Measurements from ENCODE around the gene ANKRD35. TPM values are rescaled to one million over a fixed set of nuclear protein-coding genes. Genes with fewer than 3 reads are reported as not detected.

The ANKRD35 gene
- total RNA-seq, 2 experiments from 2014 or later = 0.54 to 0.59 TPM

DNA sequence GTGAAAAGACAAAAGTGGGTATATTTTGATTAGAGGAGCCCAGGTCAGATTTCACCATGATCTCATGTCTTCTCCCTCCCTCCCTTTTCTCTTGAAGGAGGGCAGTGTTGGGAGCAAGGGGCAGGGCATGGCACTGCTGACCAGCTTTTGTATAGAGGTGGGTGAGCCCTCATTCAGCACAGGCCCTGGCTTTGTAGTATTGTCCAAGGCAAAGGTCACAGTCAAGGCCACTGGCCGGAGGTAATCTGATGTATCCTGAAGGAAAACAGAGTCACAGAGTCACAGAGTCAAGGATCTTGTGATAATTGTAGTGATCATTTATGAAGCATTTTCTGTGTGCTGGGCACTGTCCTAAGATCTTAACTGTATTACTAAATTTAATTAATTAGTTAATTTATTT, 12.3 kb upstream of the ANKRD35 start:
- POLR2A ChIA-PET = no interaction called here
- no peak for ATAC-seq
- no peak for DNase-seq
- no peaks in the 10 kb centered on the region for H3K9me3 Mint-ChIP-seq
- no peaks in the 10 kb centered on the region for H3K27me3 Mint-ChIP-seq
- TF ChIP-seq, protein P1, sequence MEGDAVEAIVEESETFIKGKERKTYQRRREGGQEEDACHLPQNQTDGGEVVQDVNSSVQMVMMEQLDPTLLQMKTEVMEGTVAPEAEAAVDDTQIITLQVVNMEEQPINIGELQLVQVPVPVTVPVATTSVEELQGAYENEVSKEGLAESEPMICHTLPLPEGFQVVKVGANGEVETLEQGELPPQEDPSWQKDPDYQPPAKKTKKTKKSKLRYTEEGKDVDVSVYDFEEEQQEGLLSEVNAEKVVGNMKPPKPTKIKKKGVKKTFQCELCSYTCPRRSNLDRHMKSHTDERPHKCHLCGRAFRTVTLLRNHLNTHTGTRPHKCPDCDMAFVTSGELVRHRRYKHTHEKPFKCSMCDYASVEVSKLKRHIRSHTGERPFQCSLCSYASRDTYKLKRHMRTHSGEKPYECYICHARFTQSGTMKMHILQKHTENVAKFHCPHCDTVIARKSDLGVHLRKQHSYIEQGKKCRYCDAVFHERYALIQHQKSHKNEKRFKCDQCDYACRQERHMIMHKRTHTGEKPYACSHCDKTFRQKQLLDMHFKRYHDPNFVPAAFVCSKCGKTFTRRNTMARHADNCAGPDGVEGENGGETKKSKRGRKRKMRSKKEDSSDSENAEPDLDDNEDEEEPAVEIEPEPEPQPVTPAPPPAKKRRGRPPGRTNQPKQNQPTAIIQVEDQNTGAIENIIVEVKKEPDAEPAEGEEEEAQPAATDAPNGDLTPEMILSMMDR (IDR thresholded peaks at IDR 0.05) = no peak
- CTCF ChIA-PET = interaction anchor here (1.3 kb wide), 1 partner anchor 12 kb away, joined by 3 read pairs; the partner anchor contains the start of gene ITGA10
- intact Hi-C loops (cut with micrococcal nuclease) = no loop called here
- H3K4me1 Mint-ChIP-seq (ENCODE audit: low read depth) = no peaks in the 10 kb centered on the region
- no peak overlapping the region for H3K4me3 Mint-ChIP-seq
- H3K36me3 Mint-ChIP-seq (ENCODE audit: low read depth) = no peaks in the 10 kb centered on the region
- no peak overlapping the region for H3K27ac Mint-ChIP-seq

DNA sequence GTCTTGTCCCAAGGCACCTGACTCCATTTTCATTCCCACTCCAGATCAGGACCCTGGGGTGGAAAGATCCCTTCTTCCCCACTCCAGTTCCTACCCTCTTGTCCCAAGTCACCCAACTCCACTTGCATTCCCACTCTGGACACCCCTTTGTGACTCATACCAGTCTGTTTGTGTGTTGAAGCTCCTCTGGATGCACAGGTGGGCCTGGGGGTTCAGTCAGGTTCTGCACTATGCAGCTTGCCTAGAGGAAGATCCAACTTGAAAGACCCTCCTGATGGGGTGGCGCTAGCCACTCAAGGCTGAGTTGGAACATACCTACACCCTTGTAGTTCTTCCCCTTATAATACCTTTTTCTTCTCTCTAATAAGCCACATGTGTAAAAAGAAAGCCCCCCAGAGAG, 9.8 kb upstream of the ANKRD35 start:
- intact Hi-C loops (cut with micrococcal nuclease) = no loop called here

DNA sequence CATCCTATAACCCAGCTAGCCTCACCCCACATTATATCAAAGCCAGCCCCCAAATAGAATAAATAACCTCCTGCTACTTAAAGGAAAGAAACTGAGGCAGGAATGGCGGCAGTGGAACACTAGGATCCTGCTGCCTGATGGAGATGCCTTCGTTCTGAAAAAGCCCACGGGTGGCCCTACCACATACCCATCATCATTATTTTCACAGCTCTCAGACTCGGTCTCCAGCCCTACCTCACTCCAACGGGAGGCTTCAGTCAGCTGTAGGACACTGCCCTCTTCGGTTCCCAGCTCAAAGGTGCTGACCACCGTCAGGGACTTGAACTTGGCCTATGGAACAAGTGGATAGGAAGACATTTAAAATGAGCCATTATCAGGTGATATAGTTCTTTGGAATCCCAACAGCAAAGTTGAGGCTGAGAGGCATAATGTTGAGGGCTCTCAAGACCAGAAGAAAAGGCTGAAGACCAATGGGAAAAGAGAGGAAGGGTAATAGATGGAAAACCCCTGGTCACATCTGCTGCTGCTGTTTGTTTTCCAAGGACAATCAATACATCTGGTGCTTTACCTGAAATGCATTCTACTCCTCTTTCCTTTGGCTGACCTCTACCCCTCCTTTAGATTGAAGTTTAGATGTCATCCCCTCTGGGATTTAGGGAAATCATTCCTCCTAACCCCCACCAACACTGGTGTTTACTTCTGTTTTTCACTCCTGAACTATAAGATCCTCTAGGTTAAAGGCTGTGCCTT, 7.8 kb upstream of the ANKRD35 start:
- no peaks in the 10 kb centered on the region for H3K4me1 Mint-ChIP-seq (ENCODE audit: low read depth)
- intact Hi-C loops (cut with micrococcal nuclease) = no loop called here
- TF ChIP-seq, protein P1 (IDR thresholded peaks at IDR 0.05) = no peak
- no peaks in the 10 kb centered on the region for H3K36me3 Mint-ChIP-seq (ENCODE audit: low read depth)
- CTCF ChIA-PET = interaction anchor here (1.7 to 3.6 kb wide), 10 partner anchors 13 to 124 kb away, joined by 3 to 43 read pairs (median 20); partner anchors contain the start of genes ITGA10 and NUDT17
- no peak for DNase-seq
- ATAC-seq = no peak
- no peaks in the 10 kb centered on the region for H3K27me3 Mint-ChIP-seq
- H3K4me3 Mint-ChIP-seq = no peak overlapping the region
- no peaks in the 10 kb centered on the region for H3K9me3 Mint-ChIP-seq
- POLR2A ChIA-PET = no interaction called here
- no peak overlapping the region for H3K27ac Mint-ChIP-seq

More for the DNA sequence above, 9.8 kb upstream of the ANKRD35 start:
- ChIA-PET CTCF (interaction anchor here (0.7 to 1.7 kb wide), 8 partner anchors 9 to 59 kb away, joined by 3 to 8 read pairs (median 3); partner anchors contain the start of genes ITGA10 and NUDT17), POLR2A (no interaction called here)
- TF ChIP-seq, protein P1 (IDR thresholded peaks at IDR 0.05) = no peak
- H3K4me3 Mint-ChIP-seq = no peak overlapping the region
- H3K4me1 Mint-ChIP-seq (ENCODE audit: low read depth) = no peaks in the 10 kb centered on the region
- no peaks in the 10 kb centered on the region for H3K36me3 Mint-ChIP-seq (ENCODE audit: low read depth)
- DNase-seq = no peak
- H3K27ac Mint-ChIP-seq = no peak overlapping the region
- H3K9me3 Mint-ChIP-seq = no peaks in the 10 kb centered on the region
- no peak for ATAC-seq
- no peaks in the 10 kb centered on the region for H3K27me3 Mint-ChIP-seq

DNA sequence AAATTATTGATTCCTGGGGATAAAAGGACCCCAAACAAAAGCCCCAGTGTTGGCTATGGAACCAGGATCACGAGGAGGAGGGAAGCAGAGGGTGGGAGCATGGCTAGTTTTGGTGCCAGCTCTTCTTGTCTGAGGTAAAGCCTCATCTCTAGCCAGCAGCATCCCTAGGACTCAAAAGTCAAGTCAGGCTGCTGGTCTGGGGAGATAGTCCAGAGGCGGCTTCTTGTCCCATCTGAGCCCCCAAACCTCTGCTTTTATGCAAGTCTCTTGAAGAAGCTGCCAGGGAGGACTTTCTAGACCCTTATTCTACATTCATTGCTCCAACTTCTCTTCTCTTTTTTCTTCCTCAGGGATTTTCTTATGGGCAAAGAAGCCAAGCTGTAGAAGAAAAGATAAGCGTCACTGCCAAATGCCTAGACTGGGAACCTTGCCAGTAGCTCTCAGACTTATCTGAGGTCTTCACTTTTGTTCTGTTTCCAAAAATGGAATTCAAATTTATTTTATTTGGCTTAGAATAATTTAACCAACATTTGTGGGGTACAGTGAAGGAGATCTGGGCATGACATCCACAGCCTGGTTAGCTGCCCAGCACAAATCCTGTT, 6.9 kb upstream of the ANKRD35 start:
- Mint-ChIP-seq H3K9me3 (no peaks in the 10 kb centered on the region), H3K4me1 (ENCODE audit: low read depth) (no peaks in the 10 kb centered on the region), H3K4me3 (no peak overlapping the region), H3K36me3 (ENCODE audit: low read depth) (no peaks in the 10 kb centered on the region), H3K27me3 (no peaks in the 10 kb centered on the region), H3K27ac (no peak overlapping the region)
- ChIA-PET CTCF (interaction anchor here (1.0 to 3.6 kb wide), 26 partner anchors 8 to 140 kb away, joined by 3 to 43 read pairs (median 6); partner anchors contain the start of genes ITGA10, NUDT17 and PEX11B), POLR2A (interaction anchor here (1.3 kb wide), 1 partner anchor 46 kb away, joined by 3 read pairs; no protein-coding TSS in a partner anchor)
- intact Hi-C loops (cut with micrococcal nuclease) = no loop called here
- TF ChIP-seq, protein P1 (IDR thresholded peaks at IDR 0.05) = no peak
- ATAC-seq = no peak
- DNase-seq = no peak

Measured in activated CD8-positive, alpha-beta T cell treated with anti-CD3 and anti-CD28 coated beads for 36 hours (primary cell).